IMR-90 (cell line): ENCODE data around the gene NGB. TPM values are rescaled to one million over a fixed set of nuclear protein-coding genes. Genes with fewer than 3 reads are reported as not detected.

Experiments used
- ATAC-seq: fragments of 200-7000 bp; cut with Tn5 transposase; 2 replicates; pipeline ENCODE4 v1.9.1; 2020; ENCODE audit warnings: low read depth, mild to moderate bottlenecking, moderate library complexity
- BruUV-seq: library from RNA; stranded (reverse); fragments of 400-500 nt; replicated peaks from 2 replicates; lab custom pipeline; 2021; lab: Mats Ljungman, UMichigan
- CTCF ChIA-PET: fragments of 300-600 bp; formaldehyde crosslinking; extraction: SDS; loops from one replicate; lab custom pipeline; 2021; ENCODE audit warnings: antibody characterized with exemption; lab: Yijun Ruan, JAX
- POLR2A ChIA-PET: fragments of 300-600 bp; sonication (Branson Sonifier 250); formaldehyde crosslinking; loops from one replicate; lab custom pipeline; 2022; ENCODE audit warnings: antibody characterized with exemption; ENCODE audit not compliant: unreplicated experiment; lab: Charles Lee
- DNase-seq: peaks from one replicate; pipeline ENCODE4 v3.0.0; 2013
- H2AFZ ChIP-seq: replicated peaks from 2 replicates; pipeline ENCODE3; 2013; ENCODE audit warnings: low read length, mild to moderate bottlenecking; ENCODE audit not compliant: poor library complexity
- H2AK5ac ChIP-seq: 2 replicates; pipeline ENCODE4 v1.6.1; 2013; ENCODE audit warnings: low read depth, low read length, inconsistent platforms
- H2AK9ac ChIP-seq: replicated peaks from 2 replicates; pipeline ENCODE3; 2013; ENCODE audit warnings: mild to moderate bottlenecking, low read depth, low read length, moderate library complexity; ENCODE audit not compliant: poor library complexity
- H2BK120ac ChIP-seq: 2 replicates; pipeline ENCODE4 v1.6.1; 2013; ENCODE audit warnings: low read depth, low read length, inconsistent platforms
- H2BK15ac ChIP-seq: 3 replicates; pipeline ENCODE4 v1.6.1; 2013; ENCODE audit warnings: low read depth, low read length, inconsistent platforms
- H2BK20ac ChIP-seq: 2 replicates; pipeline ENCODE4 v1.6.1; 2013; ENCODE audit warnings: low read depth, mild to moderate bottlenecking, inconsistent platforms, low read length, moderate library complexity
- H2BK5ac ChIP-seq: 2 replicates; pipeline ENCODE4 v1.6.1; 2013; ENCODE audit warnings: mild to moderate bottlenecking, low read depth, low read length, inconsistent platforms; ENCODE audit not compliant: poor library complexity, severe bottlenecking
- H3K14ac ChIP-seq: replicated peaks from 2 replicates; pipeline ENCODE4 v1.6.1; 2013; ENCODE audit warnings: low read depth, low read length, inconsistent platforms
- H3K18ac ChIP-seq: 2 replicates; pipeline ENCODE4 v1.6.1; 2013; ENCODE audit warnings: low read depth, low read length, control low read depth
- H3K23ac ChIP-seq: 2 replicates; pipeline ENCODE4 v1.6.1; 2013; ENCODE audit warnings: low read depth, low read length, inconsistent platforms
- H3K27ac ChIP-seq: 2 replicates; pipeline ENCODE4 v1.5.1; 2013; ENCODE audit warnings: mild to moderate bottlenecking, control low read depth, low read length; ENCODE audit not compliant: insufficient read depth
- H3K27me3 ChIP-seq: 2 replicates; pipeline ENCODE4 v1.6.1; 2013; ENCODE audit warnings: low read length; ENCODE audit not compliant: control insufficient read depth, insufficient read depth
- H3K36me3 ChIP-seq: 2 replicates; pipeline ENCODE4 v1.6.1; 2013; ENCODE audit warnings: low read length, mixed read lengths; ENCODE audit not compliant: control insufficient read depth, insufficient read depth
- H3K4ac ChIP-seq: 2 replicates; pipeline ENCODE4 v1.6.1; 2013; ENCODE audit warnings: low read depth, low read length, inconsistent platforms
- H3K4me1 ChIP-seq: 2 replicates; pipeline ENCODE4 v1.6.1; 2013; ENCODE audit warnings: low read length, mixed read lengths; ENCODE audit not compliant: control insufficient read depth, insufficient read depth
- H3K4me2 ChIP-seq: 2 replicates; pipeline ENCODE4 v1.6.1; 2013; ENCODE audit warnings: low read depth, mild to moderate bottlenecking, control low read depth, low read length, moderate library complexity
- H3K4me3 ChIP-seq: 2 replicates; pipeline ENCODE4 v1.5.1; 2013; ENCODE audit warnings: low read depth, mild to moderate bottlenecking, control low read depth, low read length, moderate library complexity; ENCODE audit not compliant: insufficient read depth
- H3K56ac ChIP-seq: 2 replicates; pipeline ENCODE4 v1.6.1; 2013; ENCODE audit warnings: low read length, inconsistent platforms; ENCODE audit not compliant: insufficient read depth; ENCODE audit errors: extremely low read depth
- H3K79me1 ChIP-seq, 2 experiments: 2 replicates each; pipeline ENCODE4 v1.6.1; 2013; ENCODE audit warnings: low read length in 2 of 2, inconsistent platforms in 1 of 2, low read depth in 1 of 2
- H3K9ac ChIP-seq: 2 replicates; pipeline ENCODE4 v1.6.1; 2013; ENCODE audit warnings: low read depth, low read length, control low read depth
- H3K9me1 ChIP-seq: 2 replicates; pipeline ENCODE4 v1.6.1; 2013; ENCODE audit warnings: low read length, inconsistent platforms; ENCODE audit not compliant: insufficient read depth
- H3K9me3 ChIP-seq: 2 replicates; pipeline ENCODE4 v1.6.1; 2013; ENCODE audit warnings: low read length; ENCODE audit not compliant: control insufficient read depth, insufficient read depth
- H4K20me1 ChIP-seq: 2 replicates; pipeline ENCODE4 v1.6.1; 2013; ENCODE audit warnings: low read length, inconsistent platforms; ENCODE audit not compliant: insufficient read depth
- H4K5ac ChIP-seq: 2 replicates; pipeline ENCODE4 v1.6.1; 2013; ENCODE audit warnings: mild to moderate bottlenecking, low read depth, low read length, control low read depth
- H4K8ac ChIP-seq, 2 experiments: 2 replicates each; pipeline ENCODE4 v1.6.1; 2013; ENCODE audit warnings: low read depth in 2 of 2, low read length in 2 of 2, control low read depth in 1 of 2, inconsistent platforms in 1 of 2
- H4K91ac ChIP-seq: 2 replicates; pipeline ENCODE4 v1.6.1; 2013; ENCODE audit warnings: low read depth, low read length, inconsistent platforms; ENCODE audit not compliant: insufficient read depth
- CEBPB ChIP-seq: IDR thresholded peaks from 2 replicates; pipeline ENCODE4 v1.6.1; 2012; ENCODE audit warnings: low read depth, low read length, improper control_type of control experiment
- CHD1 ChIP-seq: IDR thresholded peaks from 2 replicates; pipeline ENCODE4 v1.6.1; 2012; ENCODE audit warnings: low read depth, low read length, improper control_type of control experiment
- CTCF ChIP-seq: conservative IDR thresholded peaks from 2 replicates; pipeline ENCODE4 v1.5.1; 2012; ENCODE audit warnings: mild to moderate bottlenecking, low read depth, low read length, improper control_type of control experiment
- MAFK ChIP-seq: IDR thresholded peaks from 2 replicates; pipeline ENCODE4 v1.6.1; 2012; ENCODE audit warnings: low read depth, low read length, improper control_type of control experiment
- MAZ ChIP-seq: IDR thresholded peaks from 2 replicates; pipeline ENCODE4 v1.6.1; 2012; ENCODE audit warnings: low read depth, mild to moderate bottlenecking, low read length, improper control_type of control experiment, moderate library complexity, borderline replicate concordance
- RAD21 ChIP-seq: IDR thresholded peaks from 2 replicates; pipeline ENCODE4 v1.6.1; 2012; ENCODE audit warnings: low read length, improper control_type of control experiment
- RCOR1 ChIP-seq: IDR thresholded peaks from 2 replicates; pipeline ENCODE4 v1.6.1; 2012; ENCODE audit warnings: mild to moderate bottlenecking, low read length, improper control_type of control experiment; ENCODE audit not compliant: insufficient replicate concordance
- SMC3 ChIP-seq: fragments of 150-350 bp; IDR thresholded peaks from 2 replicates; pipeline ENCODE4 v1.6.1; 2016; ENCODE audit warnings: low read depth, mild to moderate bottlenecking, antibody characterized with exemption, low read length, moderate library complexity
- USF2 ChIP-seq: fragments of 150-350 bp; IDR thresholded peaks from 2 replicates; pipeline ENCODE4 v1.6.1; 2017; ENCODE audit warnings: mild to moderate bottlenecking, antibody characterized with exemption, low read length, low read depth
- WGBS, 2 experiments: methylation state at CpG; one replicate each; pipeline versions ENCODE4 v1.1.5 to v1.1.7; 2013; ENCODE audit warnings: missing lambda C conversion rate in 2 of 2; ENCODE audit not compliant: insufficient read length in 1 of 2; ENCODE audit errors: extremely low coverage in 2 of 2; 5-methylcytosine and 5-hydroxymethylcytosine counted together
- dilution Hi-C: fragments of 300-500 bp; cut with HindIII; formaldehyde crosslinking; loops from one replicate; pipeline ENCODE4 v1.14.3; 2018; ENCODE audit warnings: low sequenced_read_pairs; ENCODE audit not compliant: unreplicated experiment
- in situ Hi-C: fragments of 300-500 bp; cut with MboI; formaldehyde crosslinking; loops from 3 replicates; pipeline ENCODE4 v1.14.3; 2019; ENCODE audit warnings: low sequenced_read_pairs, inconsistent platforms, mixed read lengths
- intact Hi-C: fragments of 100-400 bp; cut with micrococcal nuclease; formaldehyde crosslinking; loops from 2 replicates; pipeline ENCODE4 v1.10.0; 2022
- polyA plus RNA-seq, 3 experiments: library from polyadenylated mRNA; depleted of rRNA; stranded (reverse); fragments of >200 nt; gene quantifications; 2 replicates each; pipeline ENCODE4 v1.2.3, GENCODE V29; 2012; ENCODE audit warnings: low replicate concordance in 1 of 3
- total RNA-seq: library from RNA; depleted of rRNA; stranded (reverse); fragments of >200 nt; gene quantifications from 2 replicates; pipeline ENCODE4 v1.2.3, GENCODE V29; 2012
- TF ChIP-seq, protein P1 (sequence below): fragments of 150-350 bp; IDR thresholded peaks from 2 replicates; pipeline ENCODE4 v1.6.1; 2016; ENCODE audit warnings: low read depth, mild to moderate bottlenecking, low read length, moderate library complexity, borderline replicate concordance

Gene NGB
- total and polyA plus RNA-seq, 2 of the 4 experiments (the other 2 are of a cell fraction): not detected

DNA sequence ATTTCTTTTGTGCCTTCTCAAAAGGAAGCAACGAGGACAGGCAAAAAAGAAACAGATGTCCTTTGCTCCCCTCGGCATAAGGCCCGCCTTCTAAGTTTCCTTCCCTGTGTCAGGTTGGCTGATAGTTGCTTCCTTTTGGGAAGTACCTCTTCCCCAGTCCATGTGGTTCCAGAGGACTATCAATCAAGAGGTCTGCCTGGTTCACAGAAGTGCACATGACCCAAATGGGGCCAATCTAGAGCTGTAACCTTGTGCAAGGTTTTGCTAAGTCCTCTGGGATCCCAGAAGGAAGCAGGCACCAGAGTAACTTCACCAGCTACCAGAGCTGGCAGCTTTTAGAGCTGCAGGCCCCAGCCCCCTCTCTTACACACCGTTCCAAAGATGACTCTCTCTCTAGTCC is 46.8 kb downstream of the NGB start:
- H3K18ac ChIP-seq: no peak overlapping the region
- CTCF ChIA-PET: no interaction called here

More for the DNA sequence above, 46.8 kb downstream of the NGB start:
- POLR2A ChIA-PET: no interaction called here
- Histone ChIP-seq H2BK5ac (no peak overlapping the region), H3K9me1 (no peaks in the 10 kb centered on the region), H4K91ac (no peak overlapping the region), H2AK9ac (no peak overlapping the region), H2AFZ (no peak overlapping the region), H2BK120ac (no peak overlapping the region), H3K4me1 (no peaks in the 10 kb centered on the region), H4K20me1 (no peaks in the 10 kb centered on the region), H3K4ac (no peak overlapping the region), H4K8ac (no peak overlapping the region), H3K56ac (no peak overlapping the region), H3K36me3 (no peaks in the 10 kb centered on the region), H3K9ac (no peak overlapping the region), H3K27me3 (peaks cover 8% of the 10 kb centered on the region; the same call in 1 of the 2 replicates), H3K27ac (no peak overlapping the region), H3K79me1 (no peaks in the 10 kb centered on the region), H2BK15ac (no peak overlapping the region), H4K5ac (no peak overlapping the region), H3K4me2 (no peak overlapping the region), H3K23ac (no peak overlapping the region), H2AK5ac (no peak overlapping the region), H3K4me3 (no peak overlapping the region), H3K9me3 (no peaks in the 10 kb centered on the region), H2BK20ac (no peak overlapping the region), H3K14ac (no peak overlapping the region)
- intact Hi-C loops (no loop called here), dilution Hi-C loops (no loop called here), in situ Hi-C loops (no loop called here)
- no peak for DNase-seq
- no TSS peak for BruUV-seq
- TF ChIP-seq RAD21 (no peak), SMC3 (no peak), CTCF (no peak), USF2 (no peak), RCOR1 (no peak), MAZ (no peak), CHD1 (no peak), CEBPB (no peak), MAFK (no peak)
- TF ChIP-seq, protein P1, sequence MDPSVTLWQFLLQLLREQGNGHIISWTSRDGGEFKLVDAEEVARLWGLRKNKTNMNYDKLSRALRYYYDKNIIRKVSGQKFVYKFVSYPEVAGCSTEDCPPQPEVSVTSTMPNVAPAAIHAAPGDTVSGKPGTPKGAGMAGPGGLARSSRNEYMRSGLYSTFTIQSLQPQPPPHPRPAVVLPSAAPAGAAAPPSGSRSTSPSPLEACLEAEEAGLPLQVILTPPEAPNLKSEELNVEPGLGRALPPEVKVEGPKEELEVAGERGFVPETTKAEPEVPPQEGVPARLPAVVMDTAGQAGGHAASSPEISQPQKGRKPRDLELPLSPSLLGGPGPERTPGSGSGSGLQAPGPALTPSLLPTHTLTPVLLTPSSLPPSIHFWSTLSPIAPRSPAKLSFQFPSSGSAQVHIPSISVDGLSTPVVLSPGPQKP: no peak
- WGBS, 2 experiments: 60% methylated on average over 2 of the region's 4 CpGs; no CpG with 5 or more reads in 1 of the 2 experiments
- no peak for ATAC-seq
